Measurements from ENCODE around the gene C2.

DNA sequence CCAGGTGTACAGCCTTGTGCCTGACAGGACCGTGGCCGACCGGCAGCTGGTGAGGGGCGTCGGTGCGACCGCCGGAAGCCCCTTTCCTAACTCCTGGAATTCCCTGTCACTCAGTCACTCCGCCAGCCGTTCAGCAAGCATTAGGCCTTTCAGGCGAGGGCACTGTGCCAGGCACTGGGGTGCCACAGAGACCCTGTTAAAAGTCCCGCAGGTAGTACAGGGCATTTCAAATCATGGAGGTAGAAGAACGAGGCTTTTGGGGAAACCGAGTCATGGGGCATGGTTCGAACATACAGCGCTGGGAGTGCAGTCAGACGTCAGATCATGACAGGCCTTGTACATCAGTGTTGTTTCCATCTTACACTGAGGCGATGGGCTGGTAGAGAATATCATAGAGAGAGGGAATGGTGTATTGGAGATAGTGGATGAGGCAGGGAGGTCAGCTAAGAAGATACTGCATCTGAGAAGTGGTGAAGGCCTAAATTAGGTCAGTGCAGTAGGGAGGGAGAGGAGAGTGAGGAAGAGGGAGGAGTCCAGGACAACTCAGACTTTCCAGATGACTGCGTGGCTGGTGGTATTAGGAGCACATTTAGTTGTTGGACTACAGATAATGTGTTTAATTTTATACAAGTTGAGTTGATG lies 45.3 kb downstream of the C2 start:
- TF ChIP-seq, protein P1, sequence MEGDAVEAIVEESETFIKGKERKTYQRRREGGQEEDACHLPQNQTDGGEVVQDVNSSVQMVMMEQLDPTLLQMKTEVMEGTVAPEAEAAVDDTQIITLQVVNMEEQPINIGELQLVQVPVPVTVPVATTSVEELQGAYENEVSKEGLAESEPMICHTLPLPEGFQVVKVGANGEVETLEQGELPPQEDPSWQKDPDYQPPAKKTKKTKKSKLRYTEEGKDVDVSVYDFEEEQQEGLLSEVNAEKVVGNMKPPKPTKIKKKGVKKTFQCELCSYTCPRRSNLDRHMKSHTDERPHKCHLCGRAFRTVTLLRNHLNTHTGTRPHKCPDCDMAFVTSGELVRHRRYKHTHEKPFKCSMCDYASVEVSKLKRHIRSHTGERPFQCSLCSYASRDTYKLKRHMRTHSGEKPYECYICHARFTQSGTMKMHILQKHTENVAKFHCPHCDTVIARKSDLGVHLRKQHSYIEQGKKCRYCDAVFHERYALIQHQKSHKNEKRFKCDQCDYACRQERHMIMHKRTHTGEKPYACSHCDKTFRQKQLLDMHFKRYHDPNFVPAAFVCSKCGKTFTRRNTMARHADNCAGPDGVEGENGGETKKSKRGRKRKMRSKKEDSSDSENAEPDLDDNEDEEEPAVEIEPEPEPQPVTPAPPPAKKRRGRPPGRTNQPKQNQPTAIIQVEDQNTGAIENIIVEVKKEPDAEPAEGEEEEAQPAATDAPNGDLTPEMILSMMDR (IDR thresholded peaks at IDR 0.05): no peak
- no peak for TF ChIP-seq ZFX (IDR thresholded peaks at IDR 0.05; ENCODE audit: borderline replicate concordance)
